ENCODE measurements around the gene PPP2R5E. TPM values are rescaled to one million over a fixed set of nuclear protein-coding genes. Genes with fewer than 3 reads are reported as not detected.

The PPP2R5E gene
- total and polyA plus RNA-seq, 11 donors: 6.2 to 44.2 (median 31.3) TPM

DNA sequence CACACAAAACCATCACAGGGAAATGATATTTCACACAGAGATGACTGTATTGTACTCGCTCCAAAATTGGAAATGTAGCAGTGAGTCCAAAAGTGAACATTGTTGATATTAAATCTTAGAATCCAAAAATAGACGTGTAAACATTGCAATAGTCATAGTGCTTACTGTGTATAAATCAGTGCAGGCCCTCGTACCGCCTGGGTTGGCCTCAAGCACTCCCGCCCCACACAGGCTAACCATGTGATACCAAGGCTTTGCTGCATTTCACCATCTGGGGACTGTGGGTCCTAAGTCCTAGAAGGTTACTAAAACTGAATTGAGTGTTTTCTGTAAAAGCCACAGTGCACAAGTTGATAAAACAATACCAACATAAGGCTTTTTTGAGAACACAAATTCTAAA is 107.3 kb downstream of the PPP2R5E start:
- Histone ChIP-seq H3K27ac (peak overlapping the region; percentile 25 to 76 (median 60)), H3K4me3 (peak overlapping the region in 1 of 12 donors; percentile 3), H3K27me3 (no peaks in the 10 kb centered on the region), H3K9me3 (no peaks in the 10 kb centered on the region), H3K4me1 (peaks cover 13 to 69% (median 52%) of the 10 kb centered on the region in 12 donors), H3K36me3 (no peaks in the 10 kb centered on the region)
- WGBS, 4 donors: 28 to 39% (median 34%) methylated on average over 5 of the region's 5 CpGs
- intact Hi-C loops (cut with DNase I): loop anchor here in 2 of 10 donors (5.0 kb wide), 1 partner anchor 106 kb away; the partner anchor contains the start of gene PPP2R5E (in 2 of the 2)
- ATAC-seq: peak; percentile 90 to 94 (median 91)
- DNase-seq: peak in 4 of 5 donors; percentile 47 to 74 (median 52)
- no peak for TF ChIP-seq POLR2A (IDR thresholded peaks at IDR 0.05)
- TF ChIP-seq CTCF (IDR thresholded peaks at IDR 0.05): no peak

GRCh38 chr14:63435204-63435603 is 108.0 kb downstream of the PPP2R5E start:
- H3K36me3 ChIP-seq: no peaks in the 10 kb centered on the region
- WGBS, 4 donors: 54 to 55% (median 55%) methylated on average over 2 of the region's 2 CpGs
- H3K4me3 ChIP-seq: peak overlapping the region in 1 of 12 donors; percentile 3
- peak overlapping the region in 11 of 12 donors; percentile 25 to 76 (median 58) for H3K27ac ChIP-seq
- DNase-seq: no peak
- ATAC-seq: no peak
- H3K9me3 ChIP-seq: no peaks in the 10 kb centered on the region
- TF ChIP-seq POLR2A (IDR thresholded peaks at IDR 0.05): no peak
- H3K4me1 ChIP-seq: peaks cover 13 to 69% (median 52%) of the 10 kb centered on the region in 12 donors
- no peaks in the 10 kb centered on the region for H3K27me3 ChIP-seq
- intact Hi-C loops (cut with DNase I): loop anchor here in 2 of 10 donors (5.0 kb wide), 1 partner anchor 107 kb away; the partner anchor contains the start of gene PPP2R5E (in 2 of the 2)

GRCh38 chr14:63432888-63433552 is 110.2 kb downstream of the PPP2R5E start:
- peaks cover 6 to 60% (median 40%) of the 10 kb centered on the region in 12 donors for H3K4me1 ChIP-seq
- TF ChIP-seq POLR2A (IDR thresholded peaks at IDR 0.05) (no peak), CTCF (IDR thresholded peaks at IDR 0.05) (no peak)

GRCh38 chr14:63432228-63432627 is 110.9 kb downstream of the PPP2R5E start:
- 34 to 41% (median 39%) methylated on average over 5 of the region's 5 CpGs for WGBS, 4 donors
- Histone ChIP-seq H3K27me3 (no peaks in the 10 kb centered on the region), H3K4me1 (peaks cover 5 to 53% (median 33%) of the 10 kb centered on the region in 12 donors), H3K9me3 (no peaks in the 10 kb centered on the region), H3K36me3 (no peaks in the 10 kb centered on the region), H3K4me3 (no peak overlapping the region), H3K27ac (peak overlapping the region in 1 of 12 donors; percentile 4)
- ATAC-seq: no peak
- DNase-seq: no peak
- TF ChIP-seq POLR2A (IDR thresholded peaks at IDR 0.05) (no peak), CTCF (IDR thresholded peaks at IDR 0.05) (no peak)
- intact Hi-C loops (cut with DNase I): loop anchor here in 1 of 10 donors (5.0 kb wide), 1 partner anchor 110 kb away; the partner anchor contains the start of gene PPP2R5E

More at GRCh38 chr14:63432888-63433552, 110.2 kb downstream of the PPP2R5E start:
- Histone ChIP-seq H3K36me3 (no peaks in the 10 kb centered on the region), H3K4me3 (no peak overlapping the region), H3K27ac (no peak overlapping the region), H3K27me3 (no peaks in the 10 kb centered on the region), H3K9me3 (no peaks in the 10 kb centered on the region)
- ATAC-seq (no peak), DNase-seq (no peak)
- WGBS, 4 donors: 95 to 97% (median 96%) methylated on average over 4 of the region's 4 CpGs
- intact Hi-C loops (cut with DNase I): loop anchor here in 1 of 10 donors (5.0 kb wide), 1 partner anchor 109 kb away; the partner anchor contains the start of gene PPP2R5E
